ENCODE measurements around the gene OR4D9.

Gene OR4D9

GRCh38 chr11:59550842-59551658 is 39.7 kb downstream of the OR4D9 start:
- DNase-seq: peak; percentile 86

- peak; percentile 32 for DNase-seq
Measured at GRCh38 chr11:59551659-59552521, 40.6 kb downstream of the OR4D9 start.

DNA sequence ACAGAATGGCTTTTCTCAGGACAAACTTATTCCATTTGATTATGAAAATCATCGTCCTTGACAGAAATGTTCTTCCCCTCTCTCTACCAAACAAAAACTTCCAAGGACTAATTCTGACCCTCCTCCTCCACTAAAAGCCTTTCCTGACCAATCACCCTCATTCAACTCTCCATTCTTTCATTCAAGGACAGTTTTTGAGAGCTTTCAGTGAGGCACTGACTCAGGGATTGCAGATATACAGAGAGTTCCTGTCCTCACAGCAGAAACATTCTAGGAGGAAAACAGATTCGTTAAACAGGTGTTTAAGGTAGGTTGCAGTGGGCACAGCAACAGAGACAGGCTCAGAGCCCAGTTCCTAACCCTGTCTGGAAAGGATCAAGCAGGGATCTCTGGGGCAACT is 41.5 kb downstream of the OR4D9 start:
- DNase-seq: no peak

DNA sequence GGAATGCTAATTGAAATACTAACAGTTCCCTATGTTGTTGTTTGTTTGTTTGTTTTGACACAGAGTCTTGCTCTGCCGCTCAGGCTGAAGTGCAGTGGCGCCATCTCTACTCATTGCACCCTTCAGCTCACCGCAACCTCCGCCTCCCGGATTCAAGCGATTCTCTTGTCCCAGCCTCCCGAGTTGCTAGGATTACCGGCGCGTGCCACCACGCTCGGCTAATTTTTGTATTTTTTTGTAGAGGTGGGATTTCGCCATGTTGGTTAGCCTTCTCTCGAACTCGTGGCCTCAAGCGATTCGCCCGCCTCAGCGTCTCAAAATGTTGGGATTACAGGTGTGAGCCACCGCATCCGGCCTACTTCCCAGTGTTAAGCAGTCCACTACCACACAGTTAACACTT is 42.0 kb downstream of the OR4D9 start:
- DNase-seq: no peak

DNA sequence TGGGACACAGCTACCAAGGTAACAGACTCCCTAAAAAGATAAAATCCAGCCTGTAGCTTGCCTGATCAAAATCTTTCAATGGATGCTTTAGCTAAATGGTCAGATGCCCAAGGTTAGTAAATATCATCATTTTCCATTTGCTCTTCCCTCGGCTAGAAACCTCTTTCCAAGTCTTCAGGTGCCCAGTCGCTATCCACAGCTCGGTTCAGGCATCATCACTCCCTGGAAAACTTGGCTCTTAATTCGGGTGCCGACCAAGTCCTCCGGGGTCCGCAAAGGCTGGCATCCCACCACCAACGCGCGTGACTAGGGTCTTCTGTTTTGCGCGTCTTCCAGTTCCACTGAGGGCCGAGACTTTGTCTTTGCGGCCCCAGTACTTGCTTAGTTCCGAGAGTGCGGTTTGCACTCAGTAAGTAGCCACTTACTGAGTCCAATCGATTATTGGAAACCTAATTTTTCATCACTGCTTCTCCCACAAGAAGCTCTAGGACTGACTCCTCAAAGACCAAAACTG is 44.3 kb downstream of the OR4D9 start:
- DNase-seq: no peak

DNA sequence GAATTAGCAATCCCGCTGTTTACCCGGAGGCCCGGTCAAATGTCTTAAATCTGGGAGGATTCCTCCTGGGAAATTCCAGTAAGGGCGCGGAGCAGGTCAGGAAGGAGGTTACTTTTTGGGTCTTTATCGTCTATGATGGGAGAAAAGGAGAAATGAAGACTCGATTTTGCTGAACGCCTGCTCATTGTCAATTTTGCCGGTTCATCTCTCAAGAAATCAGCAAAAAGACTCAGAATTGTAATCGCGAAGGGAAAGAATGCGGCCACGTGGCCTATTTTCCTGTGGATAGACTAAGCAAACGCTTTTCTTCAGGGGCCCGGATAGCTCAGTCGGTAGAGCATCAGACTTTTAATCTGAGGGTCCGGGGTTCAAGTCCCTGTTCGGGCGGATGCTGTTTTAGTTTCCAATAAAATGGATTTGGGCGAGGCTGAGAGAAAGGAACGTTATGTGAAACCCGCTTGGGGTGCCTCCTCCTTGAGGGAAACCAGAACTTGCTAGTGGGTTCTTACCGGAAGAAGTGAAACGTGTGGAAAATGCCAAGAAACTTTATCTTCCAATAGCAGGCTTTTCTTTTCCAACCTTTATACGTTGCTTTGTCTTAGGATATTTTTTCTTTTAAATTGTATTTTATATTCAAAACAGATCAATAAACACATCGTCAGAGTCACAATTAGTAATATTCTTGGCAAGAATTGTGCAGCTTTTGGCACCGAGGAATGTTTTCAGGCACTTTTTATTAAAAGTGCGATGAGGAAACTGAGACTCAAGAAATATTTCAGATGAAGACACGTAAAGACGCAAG is 45.0 kb downstream of the OR4D9 start:
- peak; percentile 79 for DNase-seq

DNA sequence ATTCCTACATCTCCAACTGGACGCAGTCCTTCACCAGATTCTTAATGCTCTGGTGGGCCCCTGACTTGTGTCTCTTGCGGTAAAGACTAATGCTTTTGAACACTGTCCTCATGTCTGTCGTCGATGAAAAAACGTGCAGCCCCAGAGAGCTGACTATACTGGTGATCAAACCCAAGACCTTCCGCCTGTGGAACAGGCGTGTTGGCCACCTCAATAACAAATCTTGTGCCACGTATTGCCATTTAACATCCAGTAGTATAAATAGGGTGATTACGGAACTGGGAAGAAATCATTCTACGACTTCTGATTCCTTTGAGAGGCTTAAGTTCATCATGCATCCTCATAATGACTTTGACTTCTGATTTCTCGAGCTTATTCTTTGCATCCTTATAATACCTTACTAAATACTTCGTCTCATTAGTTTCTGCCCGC is 45.6 kb downstream of the OR4D9 start:
- DNase-seq: peak; percentile 67

GRCh38 chr11:59558270-59558643 is 46.9 kb downstream of the OR4D9 start:
- DNase-seq: no peak

DNA sequence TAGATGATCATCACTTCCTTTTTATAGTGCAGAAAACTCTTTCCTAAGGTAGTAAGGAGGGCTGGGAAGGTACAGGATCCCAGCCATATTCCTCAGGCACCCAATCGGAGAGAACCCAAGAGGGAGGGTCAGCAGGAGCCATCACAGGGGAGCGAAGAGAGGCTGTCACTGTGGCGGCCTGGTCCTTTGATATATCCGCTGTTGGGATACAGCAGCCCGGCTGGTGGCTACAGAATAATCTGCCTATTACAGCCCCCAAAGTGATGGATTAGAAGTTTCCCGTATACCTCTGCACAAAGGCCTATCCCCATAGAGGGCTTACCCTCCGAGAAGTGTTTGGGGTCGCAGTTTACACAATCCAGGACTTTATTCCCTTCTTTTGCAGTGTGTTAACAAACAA is 48.5 kb downstream of the OR4D9 start:
- no peak for DNase-seq

DNA sequence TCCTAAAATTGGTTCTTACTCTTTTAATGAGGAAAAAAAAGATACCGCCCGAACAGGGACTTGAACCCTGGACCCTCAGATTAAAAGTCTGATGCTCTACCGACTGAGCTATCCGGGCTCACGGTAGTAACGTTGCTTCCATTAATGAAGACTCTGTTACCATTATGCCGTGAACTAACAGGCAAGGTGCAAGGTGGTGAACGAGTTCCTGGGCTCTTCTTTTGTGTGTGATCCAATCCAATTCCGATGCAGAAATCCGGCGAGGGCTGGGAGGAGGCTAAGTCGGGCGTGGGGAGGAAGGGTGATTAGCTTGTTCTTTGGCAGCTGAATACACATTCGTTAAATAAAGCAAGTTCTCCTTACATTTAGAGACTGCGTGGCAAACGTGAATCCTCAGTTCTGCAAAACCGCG is 49.0 kb downstream of the OR4D9 start:
- peak; percentile 46 for DNase-seq

- peak; percentile 50 for DNase-seq
Measured at GRCh38 chr11:59560702-59561473, 49.5 kb downstream of the OR4D9 start.

DNA sequence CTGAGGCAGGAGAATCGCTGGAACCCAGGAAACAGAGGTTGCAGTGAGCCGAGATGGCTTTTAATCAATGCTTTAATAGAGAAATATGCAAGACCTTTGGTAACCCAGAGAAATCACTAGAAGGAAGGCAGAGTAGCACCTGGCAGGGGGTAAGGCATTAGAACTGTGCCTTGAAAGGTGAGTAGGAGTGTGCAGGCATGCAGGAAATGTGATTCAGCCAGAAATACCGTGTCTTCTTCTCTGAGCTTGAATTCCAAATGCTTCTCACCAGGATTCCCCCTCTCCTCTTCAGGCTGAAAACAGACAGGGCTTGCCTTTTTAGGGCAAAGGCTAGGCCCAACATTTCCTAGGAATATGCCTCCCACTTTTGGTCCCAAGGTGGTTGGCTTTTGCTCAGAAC is 51.0 kb downstream of the OR4D9 start:
- no peak for DNase-seq
